PC-3 (cell line): Measurements from ENCODE around the gene ATXN2L. TPM values are rescaled to one million over a fixed set of nuclear protein-coding genes. Genes with fewer than 3 reads are reported as not detected.

Source experiments
- ATAC-seq: fragments of 200-7000 bp; cut with Tn5 transposase; 2 replicates; pipeline ENCODE4 v1.9.1; 2020; ENCODE audit warnings: mild to moderate bottlenecking, moderate library complexity
- BruUV-seq: library from RNA; stranded (reverse); fragments of 400-500 nt; replicated peaks from 2 replicates; lab custom pipeline; 2021; lab: Mats Ljungman, UMichigan
- CTCF ChIA-PET: fragments of 300-600 bp; sonication (Branson Sonifier 250); formaldehyde crosslinking; loops from one replicate; lab custom pipeline; 2022; ENCODE audit warnings: antibody characterized with exemption; lab: Charles Lee
- POLR2A ChIA-PET: fragments of 300-600 bp; sonication (Branson Sonifier 250); formaldehyde crosslinking; loops from one replicate; lab custom pipeline; 2022; ENCODE audit warnings: antibody characterized with exemption; ENCODE audit not compliant: unreplicated experiment; lab: Charles Lee
- DNase-seq: peaks from one replicate; pipeline ENCODE4 v3.0.0-alpha.2; 2015
- H2AFZ ChIP-seq: fragments of 300-600 bp; sonication (generic); 2 replicates; pipeline ENCODE4 v1.6.0; 2016; ENCODE audit warnings: antibody characterized with exemption, low read length
- H3F3A ChIP-seq: fragments of 300-600 bp; sonication (generic); one replicate; pipeline ENCODE4 v1.6.0; 2017; ENCODE audit warnings: antibody characterized with exemption, low read length, control low read depth, mild to moderate bottlenecking; ENCODE audit not compliant: unreplicated experiment
- H3K27ac ChIP-seq: fragments of 300-600 bp; sonication (generic); 2 replicates; pipeline ENCODE4 v1.5.1; 2016; ENCODE audit warnings: mild to moderate bottlenecking, low read length
- H3K27me3 ChIP-seq: fragments of 300-600 bp; sonication (generic); 2 replicates; pipeline ENCODE4 v1.6.1; 2016; ENCODE audit warnings: low read length, mixed read lengths
- H3K36me3 ChIP-seq: fragments of 300-600 bp; sonication (generic); 2 replicates; pipeline ENCODE4 v1.6.1; 2016; ENCODE audit warnings: low read depth, mixed run types, low read length, mixed read lengths
- H3K4me1 ChIP-seq: fragments of 300-600 bp; sonication (generic); 2 replicates; pipeline ENCODE4 v1.5.1; 2016; ENCODE audit warnings: low read length; ENCODE audit not compliant: insufficient read depth
- H3K4me2 ChIP-seq: fragments of 300-600 bp; sonication (generic); 2 replicates; pipeline ENCODE4 v1.6.0; 2016; ENCODE audit warnings: low read length
- H3K4me3 ChIP-seq: fragments of 300-600 bp; sonication (generic); 2 replicates; pipeline ENCODE4 v1.5.1; 2016; ENCODE audit warnings: mild to moderate bottlenecking, low read length, mixed read lengths
- H3K79me2 ChIP-seq: fragments of 300-600 bp; sonication (generic); 2 replicates; pipeline ENCODE4 v1.6.1; 2017; ENCODE audit warnings: low read length, mixed read lengths
- H3K9ac ChIP-seq: fragments of 300-600 bp; sonication (generic); 2 replicates; pipeline ENCODE4 v1.6.0; 2016; ENCODE audit warnings: mild to moderate bottlenecking, low read length
- H3K9me2 ChIP-seq: fragments of 300-600 bp; sonication (generic); replicated peaks from 2 replicates; pipeline ENCODE4 v1.6.1; 2016; ENCODE audit warnings: mixed run types, low read length, mixed read lengths
- H3K9me3 ChIP-seq: fragments of 300-600 bp; sonication (generic); 2 replicates; pipeline ENCODE4 v1.6.1; 2016; ENCODE audit warnings: low read length, mixed read lengths
- H4K20me1 ChIP-seq: fragments of 300-600 bp; sonication (generic); 2 replicates; pipeline ENCODE4 v1.6.1; 2016; ENCODE audit warnings: low read length, mixed read lengths
- EZH2 ChIP-seq: fragments of 300-600 bp; sonication (generic); IDR thresholded peaks from one replicate; pipeline ENCODE4 v1.6.1; 2017; ENCODE audit warnings: antibody characterized with exemption, mild to moderate bottlenecking, low read length; ENCODE audit not compliant: unreplicated experiment
- EZH2phosphoT487 ChIP-seq: fragments of 300-600 bp; sonication (generic); IDR thresholded peaks from 2 replicates; pipeline ENCODE4 v1.6.1; 2018; ENCODE audit warnings: mild to moderate bottlenecking, antibody characterized with exemption, low read length, borderline replicate concordance
- intact Hi-C: fragments of 100-400 bp; cut with micrococcal nuclease; formaldehyde crosslinking; loops from 2 replicates; pipeline ENCODE4 v1.9.0; 2023
- total RNA-seq: library from RNA; depleted of rRNA; stranded (reverse); fragments of >200 nt; gene quantifications from 2 replicates; pipeline ENCODE4 v1.2.3, GENCODE V29; 2014
- TF ChIP-seq, protein P1 (sequence below): fragments of 300-600 bp; sonication (generic); conservative IDR thresholded peaks from 2 replicates; pipeline ENCODE4 v1.5.1; 2017; ENCODE audit warnings: antibody characterized with exemption, low read depth, mild to moderate bottlenecking, low read length

ATXN2L gene
- total RNA-seq, 1 experiment from 2014 or later = 65.8 TPM

DNA sequence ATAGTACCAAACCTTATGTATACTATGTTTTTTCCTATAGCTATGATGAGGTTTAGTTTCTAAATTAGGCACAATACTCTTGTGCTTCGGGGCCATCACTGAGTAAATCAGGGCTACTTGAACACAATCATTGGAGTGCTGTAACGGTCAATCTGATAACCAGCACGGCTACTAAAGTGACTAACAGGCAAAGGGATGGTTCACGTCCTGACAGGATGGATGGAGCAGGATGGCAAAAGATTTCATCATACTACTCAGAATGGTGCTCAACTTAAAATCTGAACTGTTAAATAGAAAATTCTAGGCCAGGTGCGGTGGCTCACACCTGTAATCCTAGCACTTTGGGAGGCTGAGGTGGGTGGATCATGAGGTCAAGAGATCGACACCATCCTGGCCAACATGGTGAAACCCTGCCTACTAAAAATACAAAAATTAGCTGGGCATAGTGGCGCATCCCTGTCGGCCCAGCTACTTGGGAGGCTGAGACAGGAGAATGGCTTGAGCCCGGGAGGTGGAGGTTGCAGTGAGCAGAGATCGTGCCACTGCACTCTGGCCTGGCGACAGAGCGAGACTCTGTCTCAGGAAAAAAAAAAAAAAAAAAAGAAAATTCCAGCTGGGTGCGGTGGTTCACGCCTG is 16.3 kb downstream of the ATXN2L start:
- TF ChIP-seq EZH2 (no peak), EZH2phosphoT487 (no peak)
- TF ChIP-seq, protein P1, sequence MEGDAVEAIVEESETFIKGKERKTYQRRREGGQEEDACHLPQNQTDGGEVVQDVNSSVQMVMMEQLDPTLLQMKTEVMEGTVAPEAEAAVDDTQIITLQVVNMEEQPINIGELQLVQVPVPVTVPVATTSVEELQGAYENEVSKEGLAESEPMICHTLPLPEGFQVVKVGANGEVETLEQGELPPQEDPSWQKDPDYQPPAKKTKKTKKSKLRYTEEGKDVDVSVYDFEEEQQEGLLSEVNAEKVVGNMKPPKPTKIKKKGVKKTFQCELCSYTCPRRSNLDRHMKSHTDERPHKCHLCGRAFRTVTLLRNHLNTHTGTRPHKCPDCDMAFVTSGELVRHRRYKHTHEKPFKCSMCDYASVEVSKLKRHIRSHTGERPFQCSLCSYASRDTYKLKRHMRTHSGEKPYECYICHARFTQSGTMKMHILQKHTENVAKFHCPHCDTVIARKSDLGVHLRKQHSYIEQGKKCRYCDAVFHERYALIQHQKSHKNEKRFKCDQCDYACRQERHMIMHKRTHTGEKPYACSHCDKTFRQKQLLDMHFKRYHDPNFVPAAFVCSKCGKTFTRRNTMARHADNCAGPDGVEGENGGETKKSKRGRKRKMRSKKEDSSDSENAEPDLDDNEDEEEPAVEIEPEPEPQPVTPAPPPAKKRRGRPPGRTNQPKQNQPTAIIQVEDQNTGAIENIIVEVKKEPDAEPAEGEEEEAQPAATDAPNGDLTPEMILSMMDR = no peak

DNA sequence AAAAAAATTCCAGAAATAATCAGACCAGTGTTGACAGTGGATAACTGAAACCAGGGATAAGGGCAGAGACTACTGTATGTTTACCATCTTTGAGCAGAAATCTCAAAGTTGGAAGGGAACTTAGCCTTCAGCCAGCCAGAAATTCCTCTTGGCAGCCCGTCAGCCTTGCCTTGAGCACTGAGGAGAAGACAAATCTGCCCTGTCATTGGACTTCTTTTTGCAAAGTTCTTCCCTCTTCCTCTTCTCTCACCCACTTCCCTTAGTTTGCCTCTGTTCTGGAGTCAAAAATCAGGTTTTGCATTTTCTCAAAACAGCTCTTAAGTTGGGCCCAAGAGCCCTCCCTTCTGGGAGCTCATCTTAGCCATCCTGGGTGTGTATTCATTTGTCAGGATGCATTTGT is 17.1 kb downstream of the ATXN2L start:
- POLR2A ChIA-PET = no interaction called here
- no peak overlapping the region for H3K9ac ChIP-seq
- H3K4me3 ChIP-seq = no peak overlapping the region
- intact Hi-C loops = no loop called here
- ATAC-seq (no peak), DNase-seq (no peak)
- no TSS peak for BruUV-seq
- H3K27ac ChIP-seq = no peak overlapping the region
- H4K20me1 ChIP-seq = no peaks in the 10 kb centered on the region
- H3F3A ChIP-seq = no peaks in the 10 kb centered on the region
- no peaks in the 10 kb centered on the region for H3K9me3 ChIP-seq
- CTCF ChIA-PET = no interaction called here
- H3K4me1 ChIP-seq = 0 out of 2 replicates have a peak, but pooled peaks cover 3% of the 10 kb centered on the region
- H3K27me3 ChIP-seq = no peaks in the 10 kb centered on the region
- TF ChIP-seq EZH2phosphoT487 = no peak
- TF ChIP-seq EZH2 = no peak
- TF ChIP-seq, protein P1 = no peak
- H3K9me2 ChIP-seq = no peaks in the 10 kb centered on the region
- H3K79me2 ChIP-seq = peaks cover 8% of the 10 kb centered on the region
- no peak overlapping the region for H3K4me2 ChIP-seq
- peaks cover 22% of the 10 kb centered on the region; the same call in 1 of the 2 replicates for H3K36me3 ChIP-seq
- no peak overlapping the region for H2AFZ ChIP-seq

More for the DNA sequence above, 16.3 kb downstream of the ATXN2L start:
- Histone ChIP-seq H3K4me1 (no peaks in the 10 kb centered on the region), H3K9me3 (no peaks in the 10 kb centered on the region), H3K9me2 (no peaks in the 10 kb centered on the region), H3K9ac (no peak overlapping the region), H3K4me3 (no peak overlapping the region), H3K27me3 (no peaks in the 10 kb centered on the region), H4K20me1 (no peaks in the 10 kb centered on the region), H3K27ac (no peak overlapping the region), H3F3A (no peaks in the 10 kb centered on the region), H3K36me3 (peaks cover 20% of the 10 kb centered on the region), H2AFZ (no peak overlapping the region), H3K79me2 (peaks cover under 1% of the 10 kb centered on the region; the same call in 1 of the 2 replicates), H3K4me2 (no peak overlapping the region)
- ATAC-seq (no peak), DNase-seq (no peak)
- CTCF ChIA-PET = no interaction called here
- intact Hi-C loops = no loop called here
- POLR2A ChIA-PET = interaction anchor here (0.6 kb wide), 1 partner anchor 67 kb away, joined by 8 read pairs; no protein-coding TSS in a partner anchor
- TSS peak; percentile 1 for BruUV-seq

DNA sequence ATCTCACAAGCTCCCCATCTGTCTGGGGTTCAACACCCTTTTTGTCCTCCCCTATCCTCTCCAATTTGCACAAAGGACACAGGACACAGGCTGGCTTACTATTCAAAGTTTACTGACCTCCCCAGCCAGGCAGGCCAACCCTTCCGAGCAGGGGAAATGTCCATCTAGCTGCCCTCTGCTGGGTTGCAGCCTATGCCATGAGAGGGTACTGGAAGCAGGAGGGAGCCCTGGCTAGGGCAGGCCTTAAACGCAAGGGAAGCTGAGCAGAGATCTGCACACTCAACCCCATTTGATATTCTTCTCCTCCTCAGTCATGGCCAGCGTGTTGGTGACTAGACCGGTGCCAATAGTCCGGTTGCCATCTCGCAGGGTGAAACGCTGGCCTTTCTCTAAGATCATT is 19.9 kb downstream of the ATXN2L start:
- Histone ChIP-seq H3K9me3 (no peaks in the 10 kb centered on the region), H4K20me1 (no peaks in the 10 kb centered on the region), H3F3A (no peaks in the 10 kb centered on the region), H3K27ac (no peak overlapping the region), H3K4me1 (0 out of 2 replicates have a peak, but pooled peaks cover 7% of the 10 kb centered on the region), H3K4me3 (no peak overlapping the region), H3K9me2 (no peaks in the 10 kb centered on the region), H3K79me2 (peaks cover 31% of the 10 kb centered on the region), H3K27me3 (no peaks in the 10 kb centered on the region), H3K36me3 (peaks cover 19% of the 10 kb centered on the region; the same call in 1 of the 2 replicates), H2AFZ (no peak overlapping the region), H3K9ac (no peak overlapping the region), H3K4me2 (no peak overlapping the region)
- no peak for TF ChIP-seq EZH2
- TF ChIP-seq, protein P1 = no peak
- TF ChIP-seq EZH2phosphoT487 = no peak
- ChIA-PET POLR2A (no interaction called here), CTCF (no interaction called here)
- no TSS peak for BruUV-seq
- intact Hi-C loops = no loop called here
- no peak for ATAC-seq
- DNase-seq = no peak
